Keratinocyte (primary cell): ENCODE data around the gene ECM2.

Experiments used
- CTCF ChIP-seq, 3 experiments: IDR thresholded peaks in 1 of 3; conservative IDR thresholded peaks in 1 of 3; optimal IDR thresholded peaks in 1 of 3; 2 replicates in 2 of 3; 3 replicates in 1 of 3; pipeline versions ENCODE3 to v1.5.1; 2011; ENCODE audit warnings: low read length in 3 of 3, mild to moderate bottlenecking in 3 of 3, moderate library complexity in 2 of 3, control low read depth in 1 of 3, inconsistent platforms in 1 of 3; ENCODE audit not compliant: insufficient read depth in 2 of 3; ENCODE audit errors: extremely low read depth in 1 of 3
- EZH2 ChIP-seq: IDR thresholded peaks from one replicate; pipeline ENCODE4 v1.6.1; 2012; ENCODE audit warnings: inconsistent platforms, mild to moderate bottlenecking, low read length, moderate library complexity

- no peak for TF ChIP-seq CTCF (optimal IDR thresholded peaks at IDR 0.05 in 1 of 3, IDR thresholded peaks at IDR 0.05 in 1 of 3, conservative IDR thresholded peaks at IDR 0.05 in 1 of 3; ENCODE audit: extremely low read depth in 1 of 3, insufficient read depth in 2 of 3, low read length in 3 of 3)
- TF ChIP-seq EZH2 = no peak
Observed at GRCh38 chr9:92492781-92493401, 42.9 kb downstream of the ECM2 start.
